GM18507 (cell line): ENCODE measurements around the gene DSPP.

Experiments
- DNase-seq: peaks from one replicate; pipeline ENCODE4 v3.0.0; 2011; ENCODE audit warnings: low read depth; ENCODE audit not compliant: insufficient read length; ENCODE audit errors: extremely low spot score
- FAIRE-seq: peaks from 2 replicates; lab custom pipeline; 2011; peaks lifted over from hg19 to GRCh38; lab: Jason Lieb, UNC

DSPP gene

DNA sequence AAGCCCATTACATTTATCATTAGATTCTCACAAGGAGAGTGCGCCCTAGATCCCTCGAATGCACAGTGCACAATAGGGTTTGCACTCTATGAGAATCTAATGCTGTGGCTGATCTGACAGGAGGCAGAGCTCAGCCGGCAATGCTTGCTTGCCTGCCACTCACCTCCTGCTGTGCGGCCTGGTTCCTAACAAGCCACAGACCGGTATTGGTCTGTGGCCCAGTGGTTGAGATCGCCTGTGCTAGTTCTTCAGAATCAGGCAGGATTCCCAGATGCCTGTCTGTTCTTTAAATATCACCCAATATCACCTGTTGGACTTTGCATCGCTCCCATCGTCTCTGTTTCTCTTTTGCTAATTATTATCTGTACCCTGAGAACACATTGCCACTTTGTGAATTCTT lies 14.0 kb downstream of the DSPP start:
- DNase-seq (no peak), FAIRE-seq (no peak)

- FAIRE-seq (no peak), DNase-seq (no peak)
Measured at GRCh38 chr4:87624698-87625097, 16.4 kb downstream of the DSPP start.

DNA sequence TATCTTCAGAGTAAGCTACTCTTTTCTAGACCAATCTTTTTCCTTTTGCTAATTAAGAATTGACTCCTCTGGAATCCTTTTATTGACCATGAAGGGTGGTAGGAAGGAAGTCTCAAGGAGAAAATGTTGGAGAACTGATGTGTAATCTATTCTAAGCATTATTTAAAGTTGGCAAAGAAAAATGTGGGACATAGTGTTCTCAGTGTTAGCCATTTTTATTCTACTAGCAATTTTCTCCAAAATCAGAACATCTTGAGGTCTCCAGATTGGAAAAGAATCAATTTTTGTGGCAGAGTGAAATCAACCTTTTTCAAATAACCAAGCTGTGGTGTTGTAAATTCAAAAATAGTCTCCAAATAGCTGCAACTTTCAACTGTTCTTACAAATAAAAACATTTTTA lies 23.3 kb downstream of the DSPP start:
- DNase-seq (no peak), FAIRE-seq (no peak)

GRCh38 chr4:87632469-87632868 lies 24.1 kb downstream of the DSPP start:
- no peak for DNase-seq
- no peak for FAIRE-seq

DNA sequence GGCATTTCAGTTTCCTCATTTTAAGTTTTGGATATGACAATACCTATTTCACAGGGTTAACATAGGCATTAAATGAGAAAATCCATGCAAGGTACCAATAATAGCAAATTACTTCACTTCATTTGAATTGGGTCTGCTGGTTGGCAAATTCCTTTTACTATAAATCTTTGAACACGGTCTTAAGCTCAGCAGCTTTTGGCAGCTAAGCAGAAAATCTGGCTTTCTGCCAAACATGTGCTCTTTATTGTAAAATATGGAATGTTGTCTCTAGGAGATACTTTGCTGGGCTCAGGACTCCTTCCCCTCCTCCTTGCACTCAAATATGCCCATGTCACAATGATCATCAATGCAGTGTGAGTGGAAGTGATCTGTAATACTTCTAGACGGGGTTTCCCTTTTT lies 24.9 kb downstream of the DSPP start:
- no peak for DNase-seq
- FAIRE-seq: no peak

DNA sequence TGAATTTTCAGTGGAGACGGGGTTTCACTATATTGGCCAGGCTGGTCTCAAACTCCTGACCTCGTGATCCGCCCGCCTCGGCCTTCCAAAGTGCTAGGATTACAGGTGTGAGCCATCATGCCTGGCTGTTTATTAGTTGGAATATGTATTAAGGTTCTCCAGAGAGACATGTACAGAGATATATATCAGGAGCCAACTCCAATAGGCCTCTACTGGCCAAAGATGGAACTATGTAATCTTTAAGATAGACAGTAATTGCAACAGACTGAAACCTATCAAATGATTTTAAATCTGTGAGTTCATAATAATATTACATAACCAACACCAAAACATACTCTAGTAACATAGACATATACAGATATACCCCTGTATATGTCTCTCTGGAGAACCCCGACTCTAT lies 36.0 kb downstream of the DSPP start:
- no peak for DNase-seq
- no peak for FAIRE-seq

DNA sequence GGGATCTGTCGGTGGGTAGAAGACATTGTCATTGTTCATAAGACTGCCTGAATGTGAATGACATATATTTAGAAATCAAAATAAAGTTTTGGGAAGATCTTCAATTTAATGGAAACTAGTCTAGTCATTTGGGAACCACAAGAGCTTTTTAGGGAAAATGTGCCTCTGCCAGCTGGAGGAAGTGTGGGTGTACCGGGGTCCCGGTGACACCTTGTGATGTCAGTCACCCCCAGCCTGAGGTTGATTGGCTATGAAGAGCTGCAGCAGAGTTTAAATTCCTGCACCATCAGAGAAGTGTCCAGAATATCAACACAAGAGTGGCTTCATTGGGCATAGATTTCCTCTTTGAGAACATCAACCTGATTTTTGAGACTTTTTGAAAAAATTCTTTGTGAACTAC lies 41.7 kb downstream of the DSPP start, which contains the start of gene DMP1:
DMP1 (plus strand) TSS at position 301 of the 400 bp plus-strand sequence. CDS start 6,213 bp downstream, outside the sequence.
- DNase-seq: no peak
- no peak for FAIRE-seq

DNA sequence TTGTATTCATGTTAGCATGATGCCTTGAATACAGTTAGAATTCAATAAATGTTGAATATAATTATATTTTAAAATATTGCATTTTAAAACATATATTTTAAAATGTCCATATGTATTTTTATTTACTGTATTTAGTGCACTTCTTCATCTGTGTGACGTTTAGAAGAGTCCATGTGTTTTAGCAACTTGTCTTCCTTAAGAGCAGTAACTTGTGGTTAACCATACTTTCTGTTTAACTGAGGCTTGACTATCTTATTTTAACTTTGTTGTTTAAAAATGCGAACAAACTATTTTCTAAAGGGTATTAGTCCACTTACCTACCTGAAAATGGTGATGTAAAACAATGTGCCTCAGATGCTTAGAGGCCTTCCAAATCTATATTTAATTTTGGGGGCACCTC lies 42.6 kb downstream of the DSPP start:
- DNase-seq (no peak), FAIRE-seq (no peak)

DNA sequence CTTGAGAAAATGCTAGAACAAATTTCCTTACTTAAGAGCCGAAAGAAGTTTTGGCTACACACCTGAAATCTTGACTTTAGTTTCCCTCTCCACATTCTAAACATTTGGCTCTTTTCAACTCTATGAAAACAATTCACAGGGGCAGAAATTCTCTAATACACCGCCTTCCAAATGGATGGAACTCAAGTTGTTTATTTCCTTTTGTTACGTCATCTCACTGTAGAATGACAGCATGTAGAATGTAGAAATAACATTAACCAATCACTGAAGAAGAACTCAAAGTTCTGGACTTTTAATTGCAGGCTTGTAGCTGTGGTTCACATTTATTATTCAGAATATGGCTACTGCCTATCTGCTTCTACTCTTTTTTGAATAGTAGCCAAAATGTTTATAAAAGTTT lies 43.6 kb downstream of the DSPP start:
- DNase-seq (no peak), FAIRE-seq (no peak)

- FAIRE-seq (no peak), DNase-seq (no peak)
Measured at GRCh38 chr4:87654487-87655044, 46.2 kb downstream of the DSPP start.

DNA sequence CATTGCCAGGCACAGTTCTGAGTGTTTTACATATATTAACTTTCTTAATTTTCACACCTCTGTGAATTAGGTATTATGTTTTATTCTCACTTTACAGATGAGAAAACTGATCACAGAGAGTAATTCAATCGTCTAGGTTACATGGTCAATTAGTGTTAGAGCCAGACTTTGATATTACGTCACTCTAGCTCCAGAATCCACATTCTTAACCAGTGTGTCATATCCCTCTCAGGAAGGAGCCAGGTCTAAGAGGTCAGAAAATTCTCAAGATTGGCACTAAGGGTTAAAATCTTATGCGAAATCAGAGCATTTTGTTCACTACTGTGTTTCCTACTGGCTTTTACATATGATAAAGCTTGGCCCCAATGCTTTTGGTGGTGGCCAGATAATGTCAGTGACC lies 49.2 kb downstream of the DSPP start:
- no peak for DNase-seq
- no peak for FAIRE-seq

- DNase-seq (no peak), FAIRE-seq (no peak)
Measured at GRCh38 chr4:87659247-87659931, 51.1 kb downstream of the DSPP start.

DNA sequence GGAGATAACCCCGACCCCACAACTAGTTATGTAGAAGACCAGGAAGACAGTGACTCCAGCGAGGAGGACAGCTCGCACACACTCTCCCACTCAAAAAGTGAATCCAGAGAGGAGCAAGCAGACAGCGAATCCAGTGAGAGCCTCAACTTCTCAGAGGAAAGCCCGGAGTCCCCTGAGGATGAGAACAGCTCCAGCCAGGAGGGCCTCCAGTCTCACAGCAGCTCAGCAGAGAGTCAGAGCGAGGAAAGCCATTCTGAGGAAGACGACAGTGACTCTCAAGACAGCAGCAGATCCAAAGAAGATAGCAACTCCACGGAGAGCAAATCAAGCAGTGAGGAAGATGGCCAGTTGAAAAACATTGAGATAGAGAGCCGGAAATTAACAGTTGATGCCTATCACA lies 54.5 kb downstream of the DSPP start:
- DNase-seq (no peak), FAIRE-seq (no peak)
